GM12878 (cell line): Measurements from ENCODE around the gene TSHB. TPM values are rescaled to one million over a fixed set of nuclear protein-coding genes. Genes with fewer than 3 reads are reported as not detected.

ENCODE experiments used
- BCL3 ChIP-seq: IDR thresholded peaks from 2 replicates; pipeline ENCODE4 v1.6.1; 2011; ENCODE audit warnings: borderline replicate concordance, low read depth, mild to moderate bottlenecking, moderate library complexity, low read length; ENCODE audit not compliant: insufficient read depth, poor library complexity, severe bottlenecking
- CTCF ChIP-seq, 3 experiments: IDR thresholded peaks in 2 of 3; conservative IDR thresholded peaks in 1 of 3; 2 replicates each; pipeline ENCODE4 v1.5.1; 2011; ENCODE audit warnings: low read depth in 3 of 3, low read length in 3 of 3, mild to moderate bottlenecking in 3 of 3, control low read depth in 2 of 3, moderate library complexity in 2 of 3, inconsistent platforms in 1 of 3, mixed read lengths in 1 of 3; ENCODE audit not compliant: control insufficient read depth in 2 of 3, insufficient read depth in 1 of 3; ENCODE audit errors: extremely low read depth in 1 of 3
- NKRF ChIP-seq: fragments of 450-650 bp; conservative IDR thresholded peaks from 2 replicates; pipeline ENCODE4 v1.6.1; 2017; ENCODE audit warnings: mild to moderate bottlenecking, moderate library complexity
- POLR2AphosphoS5 ChIP-seq: IDR thresholded peaks from 2 replicates; pipeline ENCODE4 v1.6.1; 2011; ENCODE audit warnings: mild to moderate bottlenecking, low read length, inconsistent platforms
- RELA ChIP-seq: fragments of 450-650 bp; IDR thresholded peaks from 2 replicates; pipeline ENCODE4 v1.8.0; 2014; ENCODE audit warnings: borderline replicate concordance; ENCODE audit not compliant: partially characterized antibody
- STAT1 ChIP-seq: fragments of 450-650 bp; conservative IDR thresholded peaks from 2 replicates; pipeline ENCODE4 v1.6.1; 2014; ENCODE audit warnings: antibody characterized with exemption, mild to moderate bottlenecking
- polyA plus RNA-seq, 11 experiments: library from polyadenylated mRNA; depleted of rRNA in 4 of 11; unstranded in 6 of 11; stranded (reverse) in 5 of 11; fragments of >200 nt; fragmentation: Nextera tagmentation in 4 of 11; fragmentation: Illumina TruSeq in 1 of 11; extraction: Ambion mirVana in 4 of 11; extraction: Trizol in 1 of 11; gene quantifications; 1 replicate in 1 of 11; 2 replicates in 10 of 11; pipeline versions ENCODE4 v1.2.1 to v1.2.3, GENCODE V29; 2011 to 2016; ENCODE audit warnings: inconsistent platforms in 2 of 11, missing spikeins in 2 of 11, low read depth in 1 of 11
- total RNA-seq, 4 experiments: library from RNA; depleted of rRNA in 3 of 4; stranded (reverse); fragments of >200 nt in 3 of 4; fragmentation: Illumina TruSeq in 1 of 4; extraction: Trizol in 1 of 4; gene quantifications; 2 replicates each; pipeline versions ENCODE4 v1.2.1 to v1.2.3, GENCODE V29; 2013 to 2021

TSHB gene
- total and polyA plus RNA-seq, 10 of the 15 experiments (the other 5 are each of a cell fraction or from before 2014, with no cell fraction given), result not detected

GRCh38 chr1:115067161-115067859 lies 37.7 kb downstream of the TSHB start (continued):
- TF ChIP-seq CTCF (IDR thresholded peaks at IDR 0.05 in 2 of 3, conservative IDR thresholded peaks at IDR 0.05 in 1 of 3; ENCODE audit: control insufficient read depth in 2 of 3, extremely low read depth in 1 of 3, insufficient read depth in 1 of 3, low read depth in 3 of 3, low read length in 3 of 3) (no peak), STAT1 (no peak), BCL3 (no peak), POLR2AphosphoS5 (no peak), RELA (no peak), NKRF (no peak)
